Measurements from ENCODE around the gene NUS1. TPM values are rescaled to one million over a fixed set of nuclear protein-coding genes. Genes with fewer than 3 reads are reported as not detected.
"Not testable (repeated sequence)": the region's sequence is repeated elsewhere in the genome, so short reads cannot be mapped to it uniquely, and the experiment has no call there.

NUS1 gene
- total and polyA plus RNA-seq, 9 of the 15 experiments (the other 6 are each of a cell fraction or from before 2014, with no cell fraction given): 16.3 to 53.7 (median 26.4) TPM

GRCh38 chr6:117675658-117676301, 511 bp downstream of the NUS1 start:
- Histone ChIP-seq H3K9ac (ENCODE audit: insufficient read depth in 1 of 2, low read depth in 2 of 2, low read length in 2 of 2) (peak overlapping the region; percentile 94), H3K79me2 (ENCODE audit: control insufficient read depth, insufficient read depth, low read length) (peaks cover 85% of the 10 kb centered on the region), H3K27ac (ENCODE audit: extremely low read depth, low read depth, low read length) (peak overlapping the region; percentile 73; the same call in 2 of the 3 replicates), H3K4me3 (peak overlapping the region; percentile 89), H3K4me1 (replicated peaks in 1 of 2; ENCODE audit: control insufficient read depth in 2 of 2, insufficient read depth in 2 of 2, low read length in 2 of 2) (peaks cover 13 to 39% of the 10 kb centered on the region in 2 experiments), H2AFZ (ENCODE audit: low read depth, low read length) (peak overlapping the region; percentile 40; the same call in 1 of the 2 replicates), H3K4me2 (ENCODE audit: insufficient read depth, low read length) (peak overlapping the region; percentile 85), H4K20me1 (replicated peaks; ENCODE audit: control insufficient read depth, insufficient read depth, low read length) (peaks cover 27% of the 10 kb centered on the region), H3K36me3 (ENCODE audit: control insufficient read depth, insufficient read depth, low read length) (peaks cover 48% of the 10 kb centered on the region)
- intact Hi-C loops (cut with micrococcal nuclease): loop anchor here (1.0 to 10.0 kb wide), 3 partner anchors 21 to 201 kb away; no protein-coding TSS in a partner anchor
- in situ Hi-C loops (cut with MboI); H3K9me3 ChIP-seq (replicated peaks; ENCODE audit: control insufficient read depth, insufficient read depth, low read depth, low read length); DNase-seq (ENCODE audit: extremely low read depth in 1 of 4, low spot score in 3 of 4); POLR2A ChIA-PET; BruUV-seq (replicated peaks); H3K27me3 ChIP-seq (ENCODE audit: control insufficient read depth in 2 of 2, insufficient read depth in 2 of 2, low read length in 2 of 2); CTCF ChIA-PET (ENCODE audit: low intra/inter-chr PET ratio); H3K9me1 ChIP-seq (ENCODE audit: control insufficient read depth, insufficient read depth, low read length); FAIRE-seq: not testable (repeated sequence)
- ATAC-seq: peak; percentile 46
- WGBS (ENCODE audit: insufficient coverage, low coverage, missing lambda C conversion rate): 0% methylated on average over 16 of the region's 62 CpGs
- TF ChIP-seq RBBP5 (IDR thresholded peaks at IDR 0.05; ENCODE audit: borderline replicate concordance, insufficient read depth, low read length, poor library complexity, severe bottlenecking): peak; percentile 57
- TF ChIP-seq RBFOX2 (IDR thresholded peaks at IDR 0.05; ENCODE audit: low read depth, low read length): peak; percentile 73
- TF ChIP-seq PHF8 (IDR thresholded peaks at IDR 0.05; ENCODE audit: borderline replicate concordance, low read length): peak; percentile 30; the same call in 1 of the 2 replicates
- TF ChIP-seq ZFX (CRISPR knock-in tag; IDR thresholded peaks at IDR 0.05): peak; percentile 62; the same call in 1 of the 2 replicates
- TF ChIP-seq CXXC5 (CRISPR knock-in tag; IDR thresholded peaks at IDR 0.05): peak; percentile 7; the same call in 1 of the 2 replicates
- TF ChIP-seq AFF4 (CRISPR knock-in tag; IDR thresholded peaks at IDR 0.05): 0 out of 2 replicates have a peak, but pooled peaks have one; percentile 2
- TF ChIP-seq CHD1 (IDR thresholded peaks at IDR 0.05; ENCODE audit: low read length): peak; percentile 32
- peak; percentile 56; the same call in 1 of the 2 replicates for TF ChIP-seq POLR2G (IDR thresholded peaks at IDR 0.05; ENCODE audit: low read depth, low read length)
